ENCODE data around the gene ASGR1.
A peak's percentile ranks its signal among the peaks of the same experiment; 100 is the strongest.

Gene ASGR1

GRCh38 chr17:7179317-7180254, at the start of gene ASGR1:
Gene ASGR1, minus strand, starts transcription at chr17:7179370. Its CDS starts 807 bp downstream, at chr17:7178563.
- DNase-seq, result no peak

GRCh38 chr17:7228920-7229319, 49.8 kb upstream of the ASGR1 start:
- no peak for DNase-seq

GRCh38 chr17:7226721-7227710, 47.8 kb upstream of the ASGR1 start:
- DNase-seq, result no peak

GRCh38 chr17:7225711-7226331, 46.7 kb upstream of the ASGR1 start:
- no peak for DNase-seq

GRCh38 chr17:7224661-7225111, 45.5 kb upstream of the ASGR1 start:
- no peak for DNase-seq

- no peak for DNase-seq
Measured at GRCh38 chr17:7224110-7224509, 44.9 kb upstream of the ASGR1 start.

GRCh38 chr17:7223375-7223774, 44.2 kb upstream of the ASGR1 start:
- no peak for DNase-seq

GRCh38 chr17:7222972-7223292, 43.8 kb upstream of the ASGR1 start:
- DNase-seq, result no peak

GRCh38 chr17:7222093-7222971, 43.2 kb upstream of the ASGR1 start:
- DNase-seq, result no peak

- DNase-seq, result no peak
Measured at GRCh38 chr17:7221278-7222092, 42.3 kb upstream of the ASGR1 start.

- peak; percentile 4 for DNase-seq
Measured at GRCh38 chr17:7220593-7221277, 41.6 kb upstream of the ASGR1 start.

- DNase-seq, result no peak
Measured at GRCh38 chr17:7219812-7220592, 40.8 kb upstream of the ASGR1 start, which contains the start of the genes ACADVL and DLG4. Gene ACADVL, plus strand, starts transcription at chr17:7219938. Its CDS starts 47 bp downstream, at chr17:7219985. Gene DLG4, minus strand, starts transcription at chr17:7219836.

GRCh38 chr17:7219229-7219811, 40.1 kb upstream of the ASGR1 start:
- no peak for DNase-seq

GRCh38 chr17:7218758-7219157, 39.6 kb upstream of the ASGR1 start:
- DNase-seq, result no peak

GRCh38 chr17:7218166-7218565, 39.0 kb upstream of the ASGR1 start:
- no peak for DNase-seq

- DNase-seq, result no peak
Measured at GRCh38 chr17:7217113-7217987, 38.2 kb upstream of the ASGR1 start.

- DNase-seq, result no peak
Measured at GRCh38 chr17:7216242-7217112, 37.3 kb upstream of the ASGR1 start.

All from GF-D8 (cell line).